Gastrocnemius medialis (tissue), 4 donors: ENCODE data around the gene RYR2. TPM values are rescaled to one million over a fixed set of nuclear protein-coding genes. Genes with fewer than 3 reads are reported as not detected.

Source experiments
- ATAC-seq, 2 donors: fragments of 150-250 bp; one replicate each; pipeline ENCODE4 v1.9.1; 2016
- DNase-seq, 2 donors: peaks; one replicate each; pipeline ENCODE4 v3.0.0-alpha.2; 2019
- H3K27ac ChIP-seq, 4 donors: fragments of 200-600 bp; sonication (generic); 1 replicate in 1 of 4; 2 replicates in 3 of 4; pipeline ENCODE4 v1.5.1; 2016 to 2018; ENCODE audit warnings: mild to moderate bottlenecking in 2 of 4, moderate library complexity in 1 of 4
- H3K27me3 ChIP-seq, 3 donors: fragments of 200-600 bp; sonication (generic) in 2 of 3; 1 replicate in 1 of 3; 2 replicates in 2 of 3; pipeline versions ENCODE4 v1.5.1 to v1.6.0; 2016 to 2019; ENCODE audit warnings: mild to moderate bottlenecking in 1 of 3, moderate library complexity in 1 of 3
- H3K36me3 ChIP-seq, 2 donors: fragments of 200-600 bp; sonication (generic) in 1 of 2; one replicate each; pipeline ENCODE4 v1.5.1; 2017 to 2018
- H3K4me1 ChIP-seq, 2 donors: fragments of 200-600 bp; sonication (generic) in 1 of 2; one replicate each; pipeline ENCODE4 v1.5.1; 2016 to 2017; ENCODE audit warnings: mild to moderate bottlenecking in 2 of 2
- H3K4me3 ChIP-seq, 4 donors: fragments of 200-600 bp; sonication (generic) in 3 of 4; 1 replicate in 1 of 4; 2 replicates in 3 of 4; pipeline ENCODE4 v1.5.1; 2016 to 2019; ENCODE audit warnings: mild to moderate bottlenecking in 2 of 4
- H3K9me3 ChIP-seq, 3 donors: fragments of 200-600 bp; sonication (generic) in 2 of 3; 1 replicate in 1 of 3; 2 replicates in 2 of 3; pipeline ENCODE4 v1.5.1; 2016 to 2019
- POLR2A ChIP-seq, 2 donors: fragments of 450-650 bp; IDR thresholded peaks; one replicate each; pipeline ENCODE4 v1.6.1; 2017; ENCODE audit warnings: antibody characterized with exemption in 2 of 2, mild to moderate bottlenecking in 2 of 2, moderate library complexity in 2 of 2
- in situ Hi-C, 4 donors: fragments of 200-750 bp; cut with MboI; loops; one replicate each; pipeline versions ENCODE4 v1.15.0 to v1.8.0; 2017; ENCODE audit warnings: low sequenced_read_pairs in 4 of 4
- intact Hi-C: fragments of 100-400 bp; cut with DNase I; formaldehyde crosslinking; loops from one replicate; pipeline ENCODE4 v1.15.1; 2023; ENCODE audit warnings: low total_unique reads
- total RNA-seq, 4 donors: library from RNA; depleted of rRNA; stranded (reverse); fragments of >200 nt; gene quantifications; one replicate each; pipeline versions ENCODE4 v1.1.0 to v1.2.3, GENCODE V29; 2016
- TF ChIP-seq, protein P1 (sequence below), 5 experiments: fragments of 450-650 bp in 3 of 5; fragments of 200-600 bp in 2 of 5; sonication (generic) in 2 of 5; IDR thresholded peaks in 4 of 5; conservative IDR thresholded peaks in 1 of 5; 1 replicate in 4 of 5; 2 replicates in 1 of 5; pipeline ENCODE4 v1.5.1; 2016 to 2019; ENCODE audit warnings: antibody characterized with exemption in 5 of 5, mild to moderate bottlenecking in 3 of 5, moderate library complexity in 3 of 5

RYR2 gene
- total RNA-seq, 4 donors from 2014 or later: 0.04 to 0.16 (median 0.07) TPM

DNA sequence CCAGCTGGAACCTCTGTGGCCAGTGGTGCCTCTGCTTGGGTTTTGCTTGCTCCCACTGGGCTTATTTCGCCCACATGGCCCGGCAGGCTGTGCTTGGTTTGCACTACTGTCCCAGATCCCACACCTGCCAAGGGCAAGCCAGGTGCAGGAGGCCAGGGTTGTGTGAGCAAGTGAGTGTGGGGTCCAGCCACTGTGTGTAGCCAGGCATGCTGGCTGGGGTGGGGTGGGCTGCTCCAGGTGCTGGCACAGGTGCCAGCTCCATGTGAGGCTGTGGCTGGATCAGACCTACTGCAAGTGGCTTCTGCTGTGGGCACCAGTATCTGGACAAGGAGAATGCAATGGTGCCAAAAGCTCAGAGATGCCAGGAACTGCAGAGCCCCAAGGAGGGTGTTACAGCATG is 28.5 kb downstream of the RYR2 start:
- H3K4me1 ChIP-seq: no peaks in the 10 kb centered on the region
- DNase-seq (no peak), ATAC-seq (no peak)
- no peaks in the 10 kb centered on the region for H3K9me3 ChIP-seq
- H3K27me3 ChIP-seq: no peaks in the 10 kb centered on the region
- TF ChIP-seq POLR2A (IDR thresholded peaks at IDR 0.05): no peak
- TF ChIP-seq, protein P1, sequence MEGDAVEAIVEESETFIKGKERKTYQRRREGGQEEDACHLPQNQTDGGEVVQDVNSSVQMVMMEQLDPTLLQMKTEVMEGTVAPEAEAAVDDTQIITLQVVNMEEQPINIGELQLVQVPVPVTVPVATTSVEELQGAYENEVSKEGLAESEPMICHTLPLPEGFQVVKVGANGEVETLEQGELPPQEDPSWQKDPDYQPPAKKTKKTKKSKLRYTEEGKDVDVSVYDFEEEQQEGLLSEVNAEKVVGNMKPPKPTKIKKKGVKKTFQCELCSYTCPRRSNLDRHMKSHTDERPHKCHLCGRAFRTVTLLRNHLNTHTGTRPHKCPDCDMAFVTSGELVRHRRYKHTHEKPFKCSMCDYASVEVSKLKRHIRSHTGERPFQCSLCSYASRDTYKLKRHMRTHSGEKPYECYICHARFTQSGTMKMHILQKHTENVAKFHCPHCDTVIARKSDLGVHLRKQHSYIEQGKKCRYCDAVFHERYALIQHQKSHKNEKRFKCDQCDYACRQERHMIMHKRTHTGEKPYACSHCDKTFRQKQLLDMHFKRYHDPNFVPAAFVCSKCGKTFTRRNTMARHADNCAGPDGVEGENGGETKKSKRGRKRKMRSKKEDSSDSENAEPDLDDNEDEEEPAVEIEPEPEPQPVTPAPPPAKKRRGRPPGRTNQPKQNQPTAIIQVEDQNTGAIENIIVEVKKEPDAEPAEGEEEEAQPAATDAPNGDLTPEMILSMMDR (IDR thresholded peaks at IDR 0.05 in 4 of 5, conservative IDR thresholded peaks at IDR 0.05 in 1 of 5): no peak
- in situ Hi-C loops (no loop called here), intact Hi-C loops (no loop called here)
- H3K36me3 ChIP-seq: no peaks in the 10 kb centered on the region
- H3K4me3 ChIP-seq: no peak overlapping the region
- no peak overlapping the region for H3K27ac ChIP-seq

DNA sequence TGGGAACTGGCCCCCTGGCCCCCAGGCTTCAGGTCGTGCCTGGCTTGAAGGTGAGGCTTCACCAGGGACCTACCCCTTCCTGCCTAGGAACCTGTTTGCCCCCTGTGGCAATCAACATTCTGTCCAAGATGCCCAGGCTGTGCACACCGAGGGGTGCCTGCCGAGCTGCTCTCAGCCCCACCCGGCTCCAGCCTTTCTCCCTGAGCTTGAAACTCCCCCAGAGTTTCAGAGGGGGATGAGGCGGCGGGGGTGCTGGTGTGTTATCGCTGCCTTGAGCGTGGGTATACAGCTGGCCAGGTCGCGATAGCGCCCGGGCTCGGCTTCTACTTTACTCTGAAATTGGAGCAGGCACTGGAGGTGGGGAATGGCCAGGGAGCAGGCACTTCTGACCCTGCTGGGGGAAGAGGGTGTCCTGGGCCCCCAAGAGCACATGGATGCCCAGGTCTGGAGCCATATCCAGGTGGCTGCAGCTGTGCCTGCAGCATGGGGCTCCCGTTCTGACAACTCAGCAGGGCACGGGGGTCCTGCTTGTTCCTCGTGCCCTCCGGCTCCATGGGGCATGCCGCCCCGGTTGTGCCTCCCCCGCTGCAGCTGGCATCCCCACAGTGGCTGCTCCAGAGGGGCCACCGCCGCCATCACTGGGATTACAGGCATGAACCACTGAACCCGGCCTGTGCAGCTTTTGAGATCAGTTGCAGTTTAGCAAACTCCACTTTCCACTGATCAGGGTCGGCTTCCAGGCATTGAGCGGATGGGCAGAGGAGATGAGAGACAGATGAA is 29.8 kb downstream of the RYR2 start:
- Histone ChIP-seq H3K4me3 (no peak overlapping the region), H3K27ac (no peak overlapping the region), H3K9me3 (no peaks in the 10 kb centered on the region), H3K36me3 (no peaks in the 10 kb centered on the region), H3K4me1 (no peaks in the 10 kb centered on the region), H3K27me3 (no peaks in the 10 kb centered on the region)
- no peak for TF ChIP-seq POLR2A (IDR thresholded peaks at IDR 0.05)
- TF ChIP-seq, protein P1 (IDR thresholded peaks at IDR 0.05 in 4 of 5, conservative IDR thresholded peaks at IDR 0.05 in 1 of 5): no peak
- in situ Hi-C loops (no loop called here), intact Hi-C loops (no loop called here)
- no peak for ATAC-seq
- no peak for DNase-seq

DNA sequence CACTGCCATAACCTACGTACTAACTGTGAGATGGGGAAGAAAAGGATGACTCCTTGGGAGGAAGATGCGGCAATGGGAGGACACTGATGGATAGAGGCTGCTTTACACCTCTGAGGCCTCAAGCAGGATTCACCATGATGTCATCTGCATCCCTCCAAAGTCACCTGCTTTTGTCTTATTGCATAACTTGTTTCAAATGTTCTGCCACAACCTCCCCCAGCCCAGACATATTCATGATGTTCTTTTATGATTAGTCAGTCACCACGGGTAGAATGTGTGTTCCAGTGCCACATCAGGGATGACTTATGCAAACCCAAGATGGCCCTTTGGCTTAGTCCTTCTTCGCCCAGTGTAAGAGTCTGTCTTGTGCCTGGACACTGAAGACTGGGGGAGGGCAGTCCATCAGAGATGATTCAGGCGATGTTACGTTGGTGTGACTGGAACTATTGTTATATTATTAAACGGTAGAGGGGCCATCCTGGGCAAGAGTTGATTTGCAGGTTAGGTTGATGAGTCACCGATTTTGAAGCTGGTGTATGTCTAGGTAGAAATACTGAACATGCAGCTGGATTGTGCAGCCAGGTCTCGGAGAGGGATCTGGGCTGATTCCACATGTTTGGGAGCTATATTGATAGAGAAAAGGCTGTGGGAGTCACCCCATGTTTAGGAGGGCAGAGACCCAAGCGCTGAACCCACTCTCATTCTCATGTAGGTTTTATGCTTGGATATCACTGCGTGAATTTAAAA is 32.6 kb downstream of the RYR2 start:
- TF ChIP-seq, protein P1 (IDR thresholded peaks at IDR 0.05 in 4 of 5, conservative IDR thresholded peaks at IDR 0.05 in 1 of 5): no peak
- no peak for TF ChIP-seq POLR2A (IDR thresholded peaks at IDR 0.05)
- Histone ChIP-seq H3K27me3 (no peaks in the 10 kb centered on the region), H3K4me3 (no peak overlapping the region), H3K9me3 (no peaks in the 10 kb centered on the region), H3K36me3 (no peaks in the 10 kb centered on the region), H3K27ac (no peak overlapping the region), H3K4me1 (no peaks in the 10 kb centered on the region)
- DNase-seq (no peak), ATAC-seq (no peak)
- intact Hi-C loops (no loop called here), in situ Hi-C loops (no loop called here)

DNA sequence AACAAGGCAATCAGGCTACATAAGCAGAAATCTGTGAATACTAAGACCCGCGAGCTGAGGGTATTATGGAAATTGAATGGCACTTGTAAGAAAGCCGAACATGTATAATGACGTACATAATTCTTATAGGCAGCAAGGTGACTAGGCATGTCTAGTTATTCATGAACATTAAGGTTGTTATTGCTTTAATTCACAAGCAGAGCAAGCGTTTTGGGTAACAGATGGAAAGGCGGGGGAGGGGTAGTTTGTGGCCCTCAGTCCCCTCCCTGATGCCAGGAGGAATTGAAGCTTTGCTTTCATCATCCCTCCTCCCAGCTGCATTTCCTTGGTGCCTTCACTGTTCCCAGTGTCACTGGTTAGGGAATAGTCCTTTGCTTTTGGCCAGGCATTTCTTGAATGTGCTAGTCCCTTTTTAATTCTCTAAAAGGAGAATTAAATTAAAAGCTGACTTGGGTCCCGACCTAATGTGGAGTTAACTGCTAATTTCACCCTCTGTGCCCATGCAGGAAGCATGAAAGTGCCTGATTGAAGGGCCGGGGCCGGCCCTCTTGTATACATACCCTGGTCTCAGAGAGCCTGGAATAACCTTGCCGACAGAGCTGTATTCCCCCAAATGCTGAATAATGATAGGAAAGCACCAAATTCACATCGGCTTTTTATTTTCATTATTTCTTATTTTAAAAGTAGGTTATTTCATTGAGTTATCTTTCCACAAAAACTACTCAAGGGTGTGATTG is 42.5 kb downstream of the RYR2 start:
- in situ Hi-C loops: no loop called here
- no peak for TF ChIP-seq POLR2A (IDR thresholded peaks at IDR 0.05)
- no peaks in the 10 kb centered on the region for H3K4me1 ChIP-seq
- no peaks in the 10 kb centered on the region for H3K9me3 ChIP-seq
- no peak overlapping the region for H3K4me3 ChIP-seq
- H3K27me3 ChIP-seq: no peaks in the 10 kb centered on the region
- intact Hi-C loops: no loop called here
- DNase-seq (no peak), ATAC-seq (no peak)
- no peak overlapping the region for H3K27ac ChIP-seq
- no peaks in the 10 kb centered on the region for H3K36me3 ChIP-seq

DNA sequence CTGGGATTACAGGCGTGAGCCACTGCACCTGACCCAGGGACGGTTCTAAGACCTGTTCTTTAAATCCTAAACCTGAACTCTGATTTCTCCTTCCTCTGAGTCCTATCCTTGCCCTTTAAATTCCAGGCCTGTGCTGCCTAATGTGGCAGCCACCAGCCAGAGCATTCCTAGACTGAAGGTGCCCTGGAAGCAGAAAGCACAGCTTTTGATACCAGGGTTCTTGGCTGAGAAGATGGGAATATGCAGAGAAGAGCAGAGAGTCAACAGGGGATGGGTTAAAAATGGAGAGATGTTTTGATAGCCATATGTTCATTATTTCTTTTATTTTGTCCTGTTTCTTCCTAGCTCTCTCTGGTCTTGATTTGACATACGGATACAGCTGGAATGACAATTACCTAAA is 49.7 kb downstream of the RYR2 start:
- no peak for DNase-seq
- Histone ChIP-seq H3K27me3 (no peaks in the 10 kb centered on the region), H3K4me3 (no peak overlapping the region), H3K4me1 (no peaks in the 10 kb centered on the region), H3K9me3 (no peaks in the 10 kb centered on the region), H3K36me3 (no peaks in the 10 kb centered on the region), H3K27ac (no peak overlapping the region)
- ATAC-seq: no peak
- intact Hi-C loops: no loop called here
- TF ChIP-seq POLR2A (IDR thresholded peaks at IDR 0.05): no peak
- TF ChIP-seq, protein P1 (IDR thresholded peaks at IDR 0.05 in 4 of 5, conservative IDR thresholded peaks at IDR 0.05 in 1 of 5): no peak
- in situ Hi-C loops: no loop called here
